Mesenchymal stem cell (in vitro differentiated cells and primary cell): ENCODE results near the gene MUC4.
"Not testable (repeated sequence)": the region's sequence is repeated elsewhere in the genome, so short reads cannot be mapped to it uniquely, and the experiment has no call there.

Experiments used
- DNase-seq: peaks from one replicate; pipeline ENCODE4 v3.0.0-alpha.2; 2013
- H2AFZ ChIP-seq: one replicate; pipeline ENCODE4 v1.6.1; 2013; ENCODE audit warnings: low read depth, mild to moderate bottlenecking, control low read depth, inconsistent platforms, low read length, moderate library complexity
- H2AK5ac ChIP-seq: 2 replicates; pipeline ENCODE4 v1.6.1; 2013; ENCODE audit warnings: low read length, moderate library complexity, mild to moderate bottlenecking, inconsistent platforms; ENCODE audit not compliant: severe bottlenecking
- H2BK120ac ChIP-seq: one replicate; pipeline ENCODE4 v1.6.1; 2013; ENCODE audit warnings: low read depth, mild to moderate bottlenecking, inconsistent platforms, low read length, moderate library complexity
- H2BK12ac ChIP-seq, 2 experiments: one replicate each; pipeline ENCODE4 v1.6.1; 2013; ENCODE audit warnings: inconsistent platforms in 2 of 2, low read length in 2 of 2, mild to moderate bottlenecking in 2 of 2, moderate library complexity in 2 of 2, control low read depth in 1 of 2
- H2BK15ac ChIP-seq: one replicate; pipeline ENCODE4 v1.6.1; 2013; ENCODE audit warnings: mild to moderate bottlenecking, low read depth, inconsistent platforms; ENCODE audit not compliant: poor library complexity, severe bottlenecking
- H2BK5ac ChIP-seq: 2 replicates; pipeline ENCODE4 v1.6.1; 2013; ENCODE audit warnings: low read depth, mild to moderate bottlenecking, low read length, control low read depth, inconsistent platforms; ENCODE audit not compliant: poor library complexity, severe bottlenecking
- H3K14ac ChIP-seq, 2 experiments: one replicate each; pipeline ENCODE4 v1.6.1; 2013; ENCODE audit warnings: inconsistent platforms in 2 of 2, low read length in 2 of 2, control low read depth in 1 of 2, mild to moderate bottlenecking in 1 of 2, moderate library complexity in 1 of 2
- H3K18ac ChIP-seq, 2 experiments: one replicate each; pipeline ENCODE4 v1.6.1; 2013; ENCODE audit warnings: inconsistent platforms in 2 of 2, low read length in 2 of 2, control low read depth in 1 of 2, low read depth in 1 of 2, mild to moderate bottlenecking in 1 of 2
- H3K23ac ChIP-seq, 2 experiments: one replicate each; pipeline ENCODE4 v1.6.1; 2013; ENCODE audit warnings: inconsistent platforms in 2 of 2, low read length in 2 of 2, mild to moderate bottlenecking in 2 of 2, moderate library complexity in 2 of 2, control low read depth in 1 of 2
- H3K27ac ChIP-seq: 2 replicates; pipeline ENCODE4 v1.5.1; 2013; ENCODE audit warnings: mild to moderate bottlenecking, moderate library complexity, low read length, control low read depth, inconsistent platforms; ENCODE audit not compliant: poor library complexity, severe bottlenecking
- H3K27me3 ChIP-seq, 2 experiments: 2 replicates each; pipeline versions ENCODE4 v1.6.1 to v1.7.0; 2013; ENCODE audit warnings: low read length in 2 of 2, mild to moderate bottlenecking in 2 of 2, moderate library complexity in 2 of 2, control low read depth in 1 of 2, inconsistent platforms in 1 of 2; ENCODE audit not compliant: control insufficient read depth in 1 of 2, insufficient read depth in 1 of 2
- H3K36me3 ChIP-seq, 2 experiments: 2 replicates each; pipeline versions ENCODE4 v1.6.1 to v1.7.0; 2013; ENCODE audit warnings: low read length in 2 of 2, control low read depth in 1 of 2, inconsistent platforms in 1 of 2, low read depth in 1 of 2, mild to moderate bottlenecking in 1 of 2; ENCODE audit not compliant: insufficient read depth in 2 of 2, control insufficient read depth in 1 of 2
- H3K4ac ChIP-seq, 2 experiments: one replicate each; pipeline ENCODE4 v1.6.1; 2013; ENCODE audit warnings: inconsistent platforms in 2 of 2, low read length in 2 of 2, mild to moderate bottlenecking in 2 of 2, moderate library complexity in 2 of 2, control low read depth in 1 of 2, low read depth in 1 of 2
- H3K4me1 ChIP-seq: 2 replicates; pipeline ENCODE4 v1.6.1; 2013; ENCODE audit warnings: low read depth, low read length, control low read depth; ENCODE audit not compliant: control insufficient read depth, insufficient read depth
- H3K4me2 ChIP-seq: 2 replicates; pipeline ENCODE4 v1.6.1; 2013; ENCODE audit warnings: low read length, mild to moderate bottlenecking, inconsistent platforms; ENCODE audit not compliant: poor library complexity, severe bottlenecking
- H3K4me3 ChIP-seq, 2 experiments: 2 replicates each; pipeline versions ENCODE4 v1.5.1 to v1.7.0; 2013; ENCODE audit warnings: low read length in 2 of 2, mild to moderate bottlenecking in 2 of 2, control low read depth in 1 of 2, low read depth in 1 of 2; ENCODE audit not compliant: insufficient read depth in 1 of 2
- H3K79me1 ChIP-seq: replicated peaks from 2 replicates; pipeline ENCODE4 v1.6.1; 2013; ENCODE audit warnings: mild to moderate bottlenecking, control low read depth, low read length, inconsistent platforms; ENCODE audit not compliant: poor library complexity, severe bottlenecking
- H3K9ac ChIP-seq: 2 replicates; pipeline ENCODE4 v1.7.0; 2013; ENCODE audit warnings: mild to moderate bottlenecking, low read length, moderate library complexity
- H3K9me3 ChIP-seq: 2 replicates; pipeline ENCODE4 v1.7.0; 2013; ENCODE audit warnings: mild to moderate bottlenecking, low read length; ENCODE audit not compliant: control insufficient read depth
- H4K8ac ChIP-seq: one replicate; pipeline ENCODE4 v1.6.1; 2013; ENCODE audit warnings: inconsistent platforms, mild to moderate bottlenecking, low read length, moderate library complexity
- H4K91ac ChIP-seq: one replicate; pipeline ENCODE4 v1.6.1; 2013; ENCODE audit warnings: mild to moderate bottlenecking, low read length, inconsistent platforms
- WGBS: methylation state at CpG from one replicate; pipeline ENCODE4 v1.1.7; 2013; ENCODE audit warnings: mixed read lengths; 5-methylcytosine and 5-hydroxymethylcytosine counted together

The MUC4 gene

DNA sequence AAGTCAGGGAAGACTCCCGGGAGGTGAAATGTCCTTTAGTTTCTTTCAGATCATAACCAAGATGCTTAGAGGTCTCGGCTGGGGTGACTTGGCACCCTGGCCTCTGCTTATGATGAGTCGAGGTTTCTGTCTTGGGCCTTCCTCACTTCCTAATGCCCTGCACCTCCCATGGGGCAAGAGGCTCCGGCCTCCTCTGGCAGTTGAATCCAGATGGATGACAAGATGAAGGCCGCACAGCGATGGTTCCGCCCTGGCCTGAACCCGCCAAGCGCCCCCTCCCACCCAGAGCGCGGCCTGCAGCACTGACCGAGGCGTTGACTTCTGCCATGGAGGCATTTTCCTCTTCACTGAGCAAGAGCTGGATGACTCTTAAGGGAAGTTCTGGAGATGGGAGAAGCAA is 59.7 kb downstream of the MUC4 start:
- H3K4ac ChIP-seq = no peak overlapping the region
- no peak overlapping the region for H2BK5ac ChIP-seq
- H3K4me3 ChIP-seq = no peak overlapping the region
- no peak overlapping the region for H2BK12ac ChIP-seq
- no peak overlapping the region for H2AK5ac ChIP-seq
- H3K79me1 ChIP-seq = no peaks in the 10 kb centered on the region
- no peaks in the 10 kb centered on the region for H3K36me3 ChIP-seq
- no peak overlapping the region for H2AFZ ChIP-seq
- DNase-seq = no peak
- H3K27me3 ChIP-seq = peaks cover 29 to 49% of the 10 kb centered on the region in 2 experiments
- no peak overlapping the region for H2BK15ac ChIP-seq
- no peak overlapping the region for H3K4me2 ChIP-seq
- no peak overlapping the region for H3K9ac ChIP-seq
- H3K18ac ChIP-seq = no peak overlapping the region
- H3K27ac ChIP-seq = no peak overlapping the region
- H2BK120ac ChIP-seq = no peak overlapping the region
- no peak overlapping the region for H3K14ac ChIP-seq
- H4K91ac ChIP-seq = no peak overlapping the region
- 84% methylated on average over 13 of the region's 13 CpGs for WGBS
- H3K9me3 ChIP-seq = no peaks in the 10 kb centered on the region
- no peak overlapping the region for H4K8ac ChIP-seq
- H3K4me1 ChIP-seq = peaks cover 2% of the 10 kb centered on the region
- H3K23ac ChIP-seq = no peak overlapping the region

DNA sequence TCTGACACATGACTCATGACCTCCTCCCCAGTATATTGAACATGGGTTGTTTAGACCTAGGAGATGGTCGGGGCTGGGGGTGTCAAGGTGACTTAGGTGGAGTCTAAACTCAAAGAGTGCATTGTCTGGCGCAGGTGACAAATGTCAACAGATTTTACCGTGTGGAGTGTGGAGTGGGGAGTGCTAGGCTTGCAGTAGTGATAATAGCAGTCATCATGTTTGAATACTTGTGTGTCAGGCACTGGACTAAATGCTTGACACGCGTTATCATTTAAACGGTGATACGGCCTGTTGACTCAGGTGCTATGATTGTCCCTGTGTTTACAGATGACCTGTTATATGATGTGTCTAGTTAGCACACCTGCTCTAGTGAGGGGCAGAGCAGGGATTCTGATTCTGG is 60.2 kb downstream of the MUC4 start:
- Histone ChIP-seq H3K27ac (no peak overlapping the region), H2BK15ac (no peak overlapping the region), H3K4ac (no peak overlapping the region), H3K4me2 (no peak overlapping the region), H3K9me3 (no peaks in the 10 kb centered on the region), H2AFZ (no peak overlapping the region), H3K27me3 (peaks cover 26 to 49% of the 10 kb centered on the region in 2 experiments), H2BK120ac (no peak overlapping the region), H2AK5ac (no peak overlapping the region), H3K36me3 (no peaks in the 10 kb centered on the region), H3K23ac (no peak overlapping the region), H3K4me3 (no peak overlapping the region), H3K9ac (no peak overlapping the region), H4K8ac (no peak overlapping the region), H2BK12ac (no peak overlapping the region), H2BK5ac (no peak overlapping the region), H3K4me1 (peaks cover 2% of the 10 kb centered on the region), H3K79me1 (no peaks in the 10 kb centered on the region), H3K18ac (no peak overlapping the region), H4K91ac (no peak overlapping the region), H3K14ac (no peak overlapping the region)
- no peak for DNase-seq
- 91% methylated on average over 7 of the region's 7 CpGs for WGBS

DNA sequence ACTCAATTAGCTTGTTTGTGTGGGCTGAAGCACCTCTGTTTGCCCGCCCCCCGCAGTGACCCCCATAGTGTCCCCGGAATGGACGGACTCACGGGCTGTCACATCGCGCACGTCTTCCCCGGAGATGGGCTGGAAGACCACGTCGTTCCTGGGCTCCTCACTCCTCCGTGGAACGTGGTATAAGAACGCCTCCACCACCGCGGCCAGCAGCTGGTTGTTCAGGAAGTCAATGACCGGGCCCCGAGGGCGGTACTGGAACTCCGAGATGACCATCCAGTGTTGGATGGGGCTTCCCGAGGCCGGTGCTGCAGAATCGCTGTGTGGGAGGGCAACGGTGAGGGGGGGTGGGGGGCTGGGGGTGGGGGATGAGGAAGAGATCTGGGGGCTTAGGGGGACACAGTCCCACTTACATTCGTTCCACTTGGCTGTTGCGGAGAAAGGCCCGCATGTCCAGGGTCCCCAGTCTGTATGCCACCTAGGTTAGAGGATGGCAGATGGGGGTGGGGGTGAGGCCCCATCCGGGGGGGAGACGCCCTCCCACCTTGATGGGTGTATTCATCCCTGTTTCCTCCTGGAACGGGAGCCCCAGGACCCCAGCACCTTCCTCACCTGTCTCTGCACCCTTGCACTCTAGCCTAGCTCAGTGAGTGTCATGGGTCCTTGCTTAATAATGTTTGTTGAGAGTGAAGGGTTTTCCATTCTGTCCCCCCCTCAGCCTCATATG is 60.8 kb downstream of the MUC4 start:
- no peak overlapping the region for H2AK5ac ChIP-seq
- no peak overlapping the region for H2BK12ac ChIP-seq
- no peak overlapping the region for H2BK5ac ChIP-seq
- H3K27ac ChIP-seq = no peak overlapping the region
- DNase-seq = no peak
- no peaks in the 10 kb centered on the region for H3K9me3 ChIP-seq
- WGBS = 93% methylated on average over 24 of the region's 30 CpGs
- H3K23ac ChIP-seq = no peak overlapping the region
- H3K36me3 ChIP-seq = no peaks in the 10 kb centered on the region
- no peak overlapping the region for H3K18ac ChIP-seq
- H3K27me3 ChIP-seq = peaks cover 22 to 45% of the 10 kb centered on the region in 2 experiments
- H2BK120ac ChIP-seq = no peak overlapping the region
- no peak overlapping the region for H2BK15ac ChIP-seq
- H2AFZ ChIP-seq = no peak overlapping the region
- H3K4ac ChIP-seq = no peak overlapping the region
- H3K4me3 ChIP-seq = no peak overlapping the region
- H3K14ac ChIP-seq = no peak overlapping the region
- no peak overlapping the region for H3K9ac ChIP-seq
- H4K8ac ChIP-seq = no peak overlapping the region
- no peak overlapping the region for H4K91ac ChIP-seq
- H3K4me2 ChIP-seq = no peak overlapping the region
- no peaks in the 10 kb centered on the region for H3K79me1 ChIP-seq
- peaks cover 2% of the 10 kb centered on the region for H3K4me1 ChIP-seq

DNA sequence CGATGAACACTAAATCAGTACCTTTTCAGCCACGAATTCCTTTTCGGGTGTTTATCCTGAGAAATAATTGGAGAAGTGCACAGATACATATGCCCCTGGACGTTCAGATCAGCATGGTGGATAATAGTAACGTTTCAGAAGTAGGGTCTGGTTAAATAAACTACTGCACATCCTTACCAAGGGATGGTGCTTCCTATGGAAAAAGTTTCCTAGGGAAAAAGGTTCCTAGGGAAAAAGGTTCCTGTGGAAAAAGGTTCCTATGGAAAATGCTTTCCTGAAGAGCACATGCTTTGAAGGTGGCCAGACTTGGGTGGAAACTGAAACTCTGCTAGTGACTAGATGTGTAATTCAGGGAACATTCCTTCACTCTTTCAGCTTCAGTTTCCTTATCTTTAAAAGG is 62.6 kb downstream of the MUC4 start:
- H2BK12ac ChIP-seq, H2AFZ ChIP-seq: not testable (repeated sequence)

More for the DNA sequence above, 62.6 kb downstream of the MUC4 start:
- H3K14ac ChIP-seq, H4K8ac ChIP-seq, H3K23ac ChIP-seq, H3K18ac ChIP-seq, H3K4me1 ChIP-seq, H2BK120ac ChIP-seq, DNase-seq, H3K4me2 ChIP-seq, H3K4ac ChIP-seq, H3K4me3 ChIP-seq, H2BK5ac ChIP-seq, H3K27ac ChIP-seq, H3K79me1 ChIP-seq, H3K9ac ChIP-seq, H3K36me3 ChIP-seq, H3K9me3 ChIP-seq, H4K91ac ChIP-seq, H2AK5ac ChIP-seq, H2BK15ac ChIP-seq: not testable (repeated sequence)
- WGBS = 97% methylated on average over 4 of the region's 5 CpGs
- H3K27me3 ChIP-seq = peaks cover 19 to 38% of the 10 kb centered on the region in 2 experiments
